ENCODE results near the gene OXA1L. TPM values are rescaled to one million over a fixed set of nuclear protein-coding genes. Genes with fewer than 3 reads are reported as not detected.
"Not testable (repeated sequence)": the region's sequence is repeated elsewhere in the genome, so short reads cannot be mapped to it uniquely, and the experiment has no call there.

Gene OXA1L
- 79.1 TPM for total RNA-seq

GRCh38 chr14:22766457-22767322 lies at the start of gene OXA1L:
TSS of gene OXA1L (plus strand) at chr14:22766688. CDS start at chr14:22766702, 14 bp downstream.
- peak; percentile 87 for ATAC-seq

DNA sequence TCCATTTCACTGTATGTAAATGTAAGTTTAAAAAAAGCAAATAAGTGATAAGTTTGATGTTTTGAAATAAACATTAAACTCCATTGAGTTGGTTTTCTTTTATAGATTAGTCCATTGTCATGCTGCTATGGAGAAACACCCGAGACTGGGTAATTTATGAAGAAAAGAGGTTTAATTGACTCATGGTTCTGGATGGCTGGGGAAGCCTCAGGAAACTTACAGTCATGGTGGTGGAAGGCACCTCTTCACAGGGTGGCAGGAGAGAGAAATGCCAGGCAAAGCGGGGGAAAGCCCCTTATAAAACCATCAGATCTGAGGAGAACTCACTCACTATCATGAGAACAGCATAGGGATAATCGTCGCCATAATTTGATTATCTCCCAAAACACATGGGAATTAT lies 48.4 kb upstream of the OXA1L start:
- no peak for ATAC-seq

GRCh38 chr14:22721213-22721612 lies 45.3 kb upstream of the OXA1L start:
- no peak for ATAC-seq

DNA sequence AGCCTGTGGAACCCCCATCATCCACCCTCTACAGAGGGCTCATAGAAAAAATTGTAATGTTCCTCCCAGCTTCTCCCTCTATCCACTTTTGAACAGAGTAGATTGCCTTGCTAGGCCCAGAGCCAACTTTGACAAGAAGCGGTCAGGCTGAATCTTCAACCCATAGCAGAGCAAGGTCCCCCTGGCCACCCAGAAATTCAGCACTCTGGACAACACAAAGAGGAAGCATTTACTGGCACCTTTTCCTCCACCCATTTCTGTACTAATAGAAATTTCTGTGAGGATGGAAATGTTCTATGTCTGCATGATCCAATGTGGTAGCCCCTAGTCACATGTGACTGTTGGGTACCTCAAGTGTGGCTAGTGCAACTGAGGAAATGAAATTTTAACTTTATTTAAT lies 42.7 kb upstream of the OXA1L start:
- no peak for ATAC-seq

GRCh38 chr14:22724847-22725246 lies 41.6 kb upstream of the OXA1L start:
- not testable (repeated sequence) for ATAC-seq

DNA sequence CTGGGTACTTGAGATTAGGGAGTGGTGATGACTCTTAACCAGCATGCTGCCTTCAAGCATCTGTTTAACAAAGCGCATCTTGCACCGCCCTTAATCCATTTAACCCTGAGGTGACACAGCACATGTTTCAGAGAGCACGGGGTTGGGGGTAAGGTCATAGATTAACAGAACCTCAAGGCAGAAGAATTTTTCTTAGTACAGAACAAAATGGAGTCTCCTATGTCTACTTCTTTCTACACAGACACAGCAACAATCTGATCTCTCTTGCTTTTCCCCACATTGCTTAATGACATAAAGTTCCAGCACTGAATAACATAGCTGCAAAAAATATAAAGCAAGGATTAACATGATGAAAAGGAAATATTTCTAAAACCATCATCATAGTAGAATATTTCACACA lies 41.1 kb upstream of the OXA1L start:
- not testable (repeated sequence) for ATAC-seq

GRCh38 chr14:22726012-22726411 lies 40.5 kb upstream of the OXA1L start:
- ATAC-seq: no peak

DNA sequence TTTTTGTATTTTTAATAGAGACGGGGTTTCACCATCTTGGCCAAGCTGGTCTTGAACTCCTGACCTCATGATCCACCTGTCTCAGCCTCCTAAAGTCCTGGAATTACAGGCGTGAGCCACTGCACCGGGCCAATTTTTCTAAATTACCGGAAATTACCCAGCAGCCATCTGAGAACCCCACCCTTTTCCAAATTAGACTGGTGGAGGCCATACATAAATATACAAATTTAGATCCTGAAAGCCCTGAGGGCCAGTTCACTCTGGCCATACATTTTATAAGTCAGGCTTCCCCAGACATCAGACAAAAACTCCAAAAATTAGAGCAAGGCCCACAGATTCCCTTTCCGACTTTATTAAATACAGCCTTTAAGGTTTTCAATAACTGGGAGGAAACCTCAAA lies 34.4 kb upstream of the OXA1L start:
- not testable (repeated sequence) for ATAC-seq

DNA sequence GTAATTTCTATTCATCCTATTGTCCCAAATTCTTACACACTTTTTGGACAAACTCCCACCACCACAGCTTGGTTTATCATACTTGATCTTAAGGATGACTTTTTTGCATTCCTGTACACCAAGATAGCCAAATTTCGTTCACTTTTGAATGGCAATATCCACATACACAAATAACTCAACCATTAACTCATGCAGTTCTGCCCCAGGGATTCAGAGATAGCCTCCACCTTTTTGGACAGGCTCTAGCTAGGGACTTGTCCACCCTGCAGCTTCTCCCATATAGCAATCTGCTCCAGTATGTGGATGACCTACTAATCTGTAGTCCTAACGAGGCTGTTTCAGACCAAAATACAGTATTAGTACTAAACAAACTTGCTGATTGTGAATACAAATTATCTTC lies 32.7 kb upstream of the OXA1L start:
- no peak for ATAC-seq

DNA sequence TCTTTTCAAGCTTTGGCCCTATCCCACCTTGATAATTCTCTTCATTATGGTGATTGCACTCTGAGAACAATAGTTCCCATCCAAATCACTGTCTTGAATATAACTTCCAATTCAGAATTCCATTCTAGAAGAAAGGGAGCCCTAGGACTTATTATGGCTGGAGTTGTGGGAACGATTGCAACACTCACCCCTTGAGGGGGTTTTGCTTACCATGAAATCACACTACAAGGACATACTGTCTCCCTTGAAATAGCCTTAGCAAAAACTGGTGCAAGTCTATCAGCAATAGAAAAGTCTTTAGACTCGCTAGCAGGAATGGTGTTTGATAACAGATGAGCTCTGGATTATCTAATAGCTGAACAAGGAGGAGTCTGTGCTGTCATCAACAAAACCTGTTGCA lies 31.4 kb upstream of the OXA1L start:
- no peak for ATAC-seq

- not testable (repeated sequence) for ATAC-seq
Observed at GRCh38 chr14:22736384-22736783, 30.1 kb upstream of the OXA1L start.

DNA sequence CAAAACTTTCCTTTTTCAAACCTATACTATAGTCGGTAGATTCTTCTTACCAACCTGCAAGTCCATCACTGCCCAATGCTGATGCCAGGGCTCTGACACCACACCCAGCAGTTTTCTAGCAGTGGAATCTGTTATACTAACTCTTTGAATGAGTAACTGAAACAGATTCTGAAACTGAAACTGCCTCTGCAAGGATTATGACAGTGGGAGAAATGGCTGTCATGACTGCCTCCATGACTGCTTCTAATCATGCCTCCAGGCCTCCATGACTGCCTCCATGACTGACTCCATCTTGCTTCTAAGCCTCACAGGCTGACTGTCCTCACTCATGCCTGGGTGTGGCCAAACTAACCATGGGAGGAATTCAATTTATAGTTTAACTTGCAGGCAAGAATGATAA lies 29.4 kb upstream of the OXA1L start:
- ATAC-seq: no peak

DNA sequence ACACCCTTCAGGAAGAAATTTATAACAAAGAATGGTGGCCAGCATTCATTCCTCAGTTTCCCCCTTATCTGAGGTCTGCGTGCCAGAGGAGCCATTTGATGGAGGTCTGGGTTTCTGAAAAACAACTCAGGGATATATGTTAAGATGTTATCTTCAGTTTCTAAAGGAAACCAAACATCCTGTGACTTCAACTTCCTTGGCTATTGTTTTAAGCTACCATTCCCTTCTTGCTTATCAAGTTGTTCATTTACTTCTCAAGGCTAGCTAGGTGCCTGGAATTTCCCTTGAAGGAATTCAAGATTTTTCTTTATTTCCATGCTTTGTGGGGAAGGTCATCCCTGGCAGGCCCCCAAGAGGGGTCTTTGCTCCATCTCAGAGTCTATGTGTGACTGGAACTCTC lies 27.1 kb upstream of the OXA1L start:
- ATAC-seq: no peak

- no peak for ATAC-seq
Observed at GRCh38 chr14:22740020-22740419, 26.5 kb upstream of the OXA1L start.

- ATAC-seq: no peak
Observed at GRCh38 chr14:22747769-22748168, 18.7 kb upstream of the OXA1L start.

- ATAC-seq: no peak
Observed at GRCh38 chr14:22748206-22748605, 18.3 kb upstream of the OXA1L start.

DNA sequence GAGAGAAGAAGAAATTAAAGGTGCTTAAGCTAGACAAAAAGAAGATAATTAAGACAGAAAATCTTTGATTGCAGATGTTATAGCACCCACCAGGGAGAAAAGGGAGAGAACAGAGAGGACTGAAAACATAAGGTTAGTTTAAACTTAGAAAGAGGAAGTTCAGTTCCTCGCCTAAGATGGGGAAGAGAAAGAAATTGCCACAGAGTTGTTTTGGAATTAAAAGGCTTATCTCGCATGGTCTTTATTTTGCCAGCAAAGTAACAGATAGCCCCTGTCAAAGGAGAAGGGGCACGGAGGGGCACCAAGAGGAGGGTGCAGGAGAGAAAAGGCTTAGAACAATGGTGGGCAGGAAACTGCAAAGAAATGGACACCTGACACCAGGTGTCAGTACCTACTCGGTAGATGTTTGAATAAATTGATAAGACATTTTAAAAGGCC lies 17.8 kb upstream of the OXA1L start:
- ATAC-seq: no peak

DNA sequence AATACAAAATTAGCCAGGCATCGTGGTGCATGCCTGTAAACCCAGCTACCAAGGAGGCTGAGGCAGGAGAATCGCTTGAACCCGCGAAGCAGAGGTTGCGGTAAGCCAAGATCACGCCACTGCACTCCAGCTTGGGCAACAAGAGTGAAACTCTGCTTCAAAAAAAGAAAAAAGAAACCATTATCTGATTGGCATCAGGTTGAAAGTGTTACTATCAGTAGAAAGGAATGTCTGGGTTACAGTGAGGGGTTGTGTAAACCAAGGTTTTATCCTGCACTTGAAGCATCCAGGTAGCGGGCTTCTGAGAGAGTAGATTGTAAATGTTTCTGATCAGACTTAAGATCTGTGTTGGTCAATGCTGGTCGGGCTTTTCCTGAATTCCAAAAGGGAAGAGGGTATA lies 14.1 kb upstream of the OXA1L start:
- ATAC-seq: no peak

GRCh38 chr14:22753586-22753985 lies 12.9 kb upstream of the OXA1L start:
- no peak for ATAC-seq

GRCh38 chr14:22757972-22758650 lies 8.4 kb upstream of the OXA1L start:
- ATAC-seq: not testable (repeated sequence)

- no peak for ATAC-seq
Observed at GRCh38 chr14:22761734-22762133, 4.8 kb upstream of the OXA1L start.

DNA sequence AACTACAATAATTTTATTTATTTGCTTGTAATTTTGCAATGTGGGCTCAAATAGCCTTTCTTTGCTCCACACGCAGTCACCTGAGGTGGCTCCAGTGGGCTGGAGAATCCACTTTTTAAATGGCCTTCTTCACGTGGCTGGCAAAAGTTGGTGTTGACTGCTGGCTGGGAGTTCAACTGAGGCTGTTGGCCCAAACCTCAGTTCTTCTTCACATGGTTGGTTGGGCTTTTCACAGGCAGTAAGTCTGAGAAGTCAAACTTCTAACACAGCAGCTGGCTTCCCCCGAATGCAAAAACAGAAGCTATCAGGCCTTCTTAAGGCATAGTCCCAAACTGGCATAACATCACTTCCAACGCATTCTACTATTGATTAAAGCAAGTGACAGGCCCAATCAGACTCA lies 2.1 kb upstream of the OXA1L start:
- no peak for ATAC-seq

- no peak for ATAC-seq
Observed at GRCh38 chr14:22767323-22767589, 768 bp downstream of the OXA1L start.

- ATAC-seq: no peak
Observed at GRCh38 chr14:22768947-22769346, 2.5 kb downstream of the OXA1L start.

Measured in esophagus mucosa (tissue), 1 donor.